OCI-LY3 (cell line): ENCODE data around the gene MMP23B.

Source experiments
- H2AFZ ChIP-seq: fragments of 200-600, 300-600 bp; shearing (Covaris generic); 2 replicates; pipeline ENCODE4 v1.6.0; 2014; ENCODE audit warnings: antibody characterized with exemption, low read depth, low read length
- H3K27ac ChIP-seq: fragments of 200-600, 300-600 bp; sonication (generic); 2 replicates; pipeline ENCODE4 v1.5.1; 2014; ENCODE audit warnings: mild to moderate bottlenecking, low read length, moderate library complexity, mixed read lengths
- H3K27me3 ChIP-seq: fragments of 200-600, 300-600 bp; sonication (generic); 2 replicates; pipeline ENCODE4 v1.6.1; 2014; ENCODE audit warnings: low read depth, low read length, mixed read lengths
- H3K36me3 ChIP-seq: fragments of 200-600, 300-600 bp; sonication (generic); replicated peaks from 2 replicates; pipeline ENCODE3; 2014; ENCODE audit warnings: low read depth, low read length, mixed read lengths
- H3K4me1 ChIP-seq: fragments of 300-600, 200-600 bp; sonication (generic); 2 replicates; pipeline ENCODE4 v1.6.1; 2014; ENCODE audit warnings: low read length, mixed read lengths
- H3K4me2 ChIP-seq: fragments of 200-600, 300-600 bp; sonication (generic); 2 replicates; pipeline ENCODE4 v1.6.1; 2014; ENCODE audit warnings: low read length, mixed read lengths
- H3K4me3 ChIP-seq: fragments of 300-600, 200-600 bp; sonication (generic); 2 replicates; pipeline ENCODE4 v1.5.1; 2014; ENCODE audit warnings: antibody characterized with exemption, mild to moderate bottlenecking, low read length, moderate library complexity
- H3K79me2 ChIP-seq: fragments of 300-600, 200-600 bp; shearing (Covaris generic); 2 replicates; pipeline ENCODE4 v1.6.1; 2014; ENCODE audit warnings: mild to moderate bottlenecking, low read length, mixed read lengths
- H3K9ac ChIP-seq: fragments of 300-600, 200-600 bp; shearing (Covaris generic); 2 replicates; pipeline ENCODE4 v1.6.0; 2014; ENCODE audit warnings: mild to moderate bottlenecking, low read length, moderate library complexity
- H3K9me3 ChIP-seq: fragments of 200-600, 300-600 bp; shearing (Covaris generic); 2 replicates; pipeline ENCODE4 v1.6.1; 2014; ENCODE audit warnings: low read length, mixed read lengths; ENCODE audit not compliant: insufficient read depth
- H4K20me1 ChIP-seq: fragments of 200-600, 300-600 bp; sonication (generic); 2 replicates; pipeline ENCODE4 v1.6.1; 2016; ENCODE audit warnings: low read length, mixed read lengths; ENCODE audit not compliant: insufficient read depth
- EZH2phosphoT487 ChIP-seq: fragments of 200-600 bp; shearing (Covaris generic); IDR thresholded peaks from 2 replicates; pipeline ENCODE4 v1.6.1; 2018; ENCODE audit warnings: antibody characterized with exemption, mixed run types, low read depth
- TF ChIP-seq, protein P1 (sequence below): fragments of 200-600, 300-600 bp; sonication (generic); IDR thresholded peaks from 2 replicates; pipeline ENCODE4 v1.5.1; 2014; ENCODE audit warnings: antibody characterized with exemption, low read length, low read depth

The MMP23B gene

DNA sequence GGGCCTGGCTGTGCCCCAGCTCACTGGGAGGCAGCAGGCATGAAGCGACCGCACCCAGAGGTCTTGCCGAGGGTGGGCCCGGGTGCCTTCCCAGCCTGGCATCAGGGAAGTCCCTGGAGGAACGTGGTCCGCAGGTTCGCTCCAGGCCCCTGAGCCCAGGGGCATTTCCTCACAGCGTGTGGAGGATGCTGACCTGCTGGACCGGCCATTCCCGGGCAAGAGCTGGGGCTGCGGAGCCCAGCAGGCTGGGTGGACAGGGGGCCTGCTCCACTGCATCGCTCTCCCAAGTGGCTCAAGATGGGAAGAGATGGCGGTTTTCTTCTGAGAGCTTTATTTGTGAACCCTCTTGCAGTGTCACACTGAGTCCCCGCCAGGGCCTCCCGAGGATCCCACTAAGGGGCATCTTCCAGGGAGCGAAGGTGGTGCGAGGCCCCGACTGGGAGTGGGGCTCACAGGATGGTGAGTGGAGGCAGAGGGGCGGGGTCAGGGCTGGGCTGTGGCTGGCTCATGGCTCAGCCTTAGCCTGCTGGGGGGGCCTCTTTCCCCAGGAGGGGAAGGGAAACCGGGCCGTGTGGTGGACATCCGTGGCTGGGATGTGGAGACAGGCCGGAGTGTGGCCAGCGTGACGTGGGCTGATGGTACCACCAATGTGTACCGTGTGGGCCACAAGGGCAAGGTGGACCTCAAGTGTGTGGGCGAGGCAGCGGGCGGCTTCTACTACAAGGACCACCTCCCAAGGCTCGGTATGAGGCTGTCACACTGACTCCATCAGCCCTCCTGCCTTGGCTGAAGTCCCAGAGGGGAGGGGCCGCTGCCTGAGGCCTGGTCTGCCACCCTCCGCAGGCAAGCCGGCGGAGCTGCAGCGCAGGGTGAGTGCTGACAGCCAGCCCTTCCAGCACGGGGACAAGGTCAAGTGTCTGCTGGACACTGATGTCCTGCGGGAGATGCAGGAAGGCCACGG is 7.2 kb upstream of the MMP23B start:
- TF ChIP-seq, protein P1, sequence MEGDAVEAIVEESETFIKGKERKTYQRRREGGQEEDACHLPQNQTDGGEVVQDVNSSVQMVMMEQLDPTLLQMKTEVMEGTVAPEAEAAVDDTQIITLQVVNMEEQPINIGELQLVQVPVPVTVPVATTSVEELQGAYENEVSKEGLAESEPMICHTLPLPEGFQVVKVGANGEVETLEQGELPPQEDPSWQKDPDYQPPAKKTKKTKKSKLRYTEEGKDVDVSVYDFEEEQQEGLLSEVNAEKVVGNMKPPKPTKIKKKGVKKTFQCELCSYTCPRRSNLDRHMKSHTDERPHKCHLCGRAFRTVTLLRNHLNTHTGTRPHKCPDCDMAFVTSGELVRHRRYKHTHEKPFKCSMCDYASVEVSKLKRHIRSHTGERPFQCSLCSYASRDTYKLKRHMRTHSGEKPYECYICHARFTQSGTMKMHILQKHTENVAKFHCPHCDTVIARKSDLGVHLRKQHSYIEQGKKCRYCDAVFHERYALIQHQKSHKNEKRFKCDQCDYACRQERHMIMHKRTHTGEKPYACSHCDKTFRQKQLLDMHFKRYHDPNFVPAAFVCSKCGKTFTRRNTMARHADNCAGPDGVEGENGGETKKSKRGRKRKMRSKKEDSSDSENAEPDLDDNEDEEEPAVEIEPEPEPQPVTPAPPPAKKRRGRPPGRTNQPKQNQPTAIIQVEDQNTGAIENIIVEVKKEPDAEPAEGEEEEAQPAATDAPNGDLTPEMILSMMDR = no peak
- TF ChIP-seq EZH2phosphoT487 = no peak
- no peak overlapping the region for H3K9ac ChIP-seq
- H3K79me2 ChIP-seq = no peaks in the 10 kb centered on the region
- H3K4me1 ChIP-seq = no peaks in the 10 kb centered on the region
- no peaks in the 10 kb centered on the region for H3K9me3 ChIP-seq
- H3K4me2 ChIP-seq = no peak overlapping the region
- no peaks in the 10 kb centered on the region for H3K36me3 ChIP-seq
- no peaks in the 10 kb centered on the region for H3K27me3 ChIP-seq
- no peaks in the 10 kb centered on the region for H4K20me1 ChIP-seq
- no peak overlapping the region for H2AFZ ChIP-seq
- H3K4me3 ChIP-seq = no peak overlapping the region
- no peak overlapping the region for H3K27ac ChIP-seq

GRCh38 chr1:1625404-1625775 is 6.6 kb upstream of the MMP23B start:
- Histone ChIP-seq H3K4me3 (no peak overlapping the region), H3K9me3 (no peaks in the 10 kb centered on the region), H3K27ac (no peak overlapping the region), H3K79me2 (no peaks in the 10 kb centered on the region), H3K27me3 (no peaks in the 10 kb centered on the region), H3K4me2 (no peak overlapping the region), H4K20me1 (no peaks in the 10 kb centered on the region), H3K36me3 (no peaks in the 10 kb centered on the region), H3K9ac (no peak overlapping the region), H3K4me1 (peaks cover under 1% of the 10 kb centered on the region; the same call in 1 of the 2 replicates), H2AFZ (no peak overlapping the region)
- no peak for TF ChIP-seq EZH2phosphoT487

- H3K27me3 ChIP-seq = no peaks in the 10 kb centered on the region
- H3K9ac ChIP-seq = no peak overlapping the region
- peaks cover 4% of the 10 kb centered on the region; the same call in 1 of the 2 replicates for H3K4me1 ChIP-seq
- no peak overlapping the region for H3K4me2 ChIP-seq
- TF ChIP-seq EZH2phosphoT487 = no peak
- TF ChIP-seq, protein P1 = no peak
- H3K27ac ChIP-seq = no peak overlapping the region
- H3K36me3 ChIP-seq = no peaks in the 10 kb centered on the region
- no peak overlapping the region for H2AFZ ChIP-seq
- H3K4me3 ChIP-seq = no peak overlapping the region
- no peaks in the 10 kb centered on the region for H3K79me2 ChIP-seq
- H3K9me3 ChIP-seq = no peaks in the 10 kb centered on the region
- H4K20me1 ChIP-seq = no peaks in the 10 kb centered on the region
These were observed 6.2 kb upstream of the MMP23B start for GRCh38 chr1:1625824-1626206.

GRCh38 chr1:1626207-1627141 is 5.5 kb upstream of the MMP23B start:
- Histone ChIP-seq H4K20me1 (no peaks in the 10 kb centered on the region), H3K9ac (no peak overlapping the region), H3K27ac (no peak overlapping the region), H3K4me2 (no peak overlapping the region), H3K4me1 (peaks cover 4% of the 10 kb centered on the region; the same call in 1 of the 2 replicates), H3K4me3 (no peak overlapping the region), H3K9me3 (no peaks in the 10 kb centered on the region), H3K27me3 (no peaks in the 10 kb centered on the region), H2AFZ (no peak overlapping the region), H3K36me3 (no peaks in the 10 kb centered on the region), H3K79me2 (no peaks in the 10 kb centered on the region)
- TF ChIP-seq, protein P1 = no peak
- TF ChIP-seq EZH2phosphoT487 = no peak
